ENCODE measurements around the gene SERPINA9.

GRCh38 chr14:94424371-94424770 is 51.6 kb downstream of the SERPINA9 start:
- TF ChIP-seq, protein P1, sequence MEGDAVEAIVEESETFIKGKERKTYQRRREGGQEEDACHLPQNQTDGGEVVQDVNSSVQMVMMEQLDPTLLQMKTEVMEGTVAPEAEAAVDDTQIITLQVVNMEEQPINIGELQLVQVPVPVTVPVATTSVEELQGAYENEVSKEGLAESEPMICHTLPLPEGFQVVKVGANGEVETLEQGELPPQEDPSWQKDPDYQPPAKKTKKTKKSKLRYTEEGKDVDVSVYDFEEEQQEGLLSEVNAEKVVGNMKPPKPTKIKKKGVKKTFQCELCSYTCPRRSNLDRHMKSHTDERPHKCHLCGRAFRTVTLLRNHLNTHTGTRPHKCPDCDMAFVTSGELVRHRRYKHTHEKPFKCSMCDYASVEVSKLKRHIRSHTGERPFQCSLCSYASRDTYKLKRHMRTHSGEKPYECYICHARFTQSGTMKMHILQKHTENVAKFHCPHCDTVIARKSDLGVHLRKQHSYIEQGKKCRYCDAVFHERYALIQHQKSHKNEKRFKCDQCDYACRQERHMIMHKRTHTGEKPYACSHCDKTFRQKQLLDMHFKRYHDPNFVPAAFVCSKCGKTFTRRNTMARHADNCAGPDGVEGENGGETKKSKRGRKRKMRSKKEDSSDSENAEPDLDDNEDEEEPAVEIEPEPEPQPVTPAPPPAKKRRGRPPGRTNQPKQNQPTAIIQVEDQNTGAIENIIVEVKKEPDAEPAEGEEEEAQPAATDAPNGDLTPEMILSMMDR (IDR thresholded peaks at IDR 0.05; ENCODE audit: insufficient read depth, low read length, poor library complexity, severe bottlenecking), result no peak
- no peak for TF ChIP-seq EZH2phosphoT487 (conservative IDR thresholded peaks at IDR 0.05; ENCODE audit: low read length)

All from SU-DHL-6 (cell line).